Gastrocnemius medialis (tissue), 4 donors: Measurements from ENCODE around the gene POLR3A. TPM values are rescaled to one million over a fixed set of nuclear protein-coding genes. Genes with fewer than 3 reads are reported as not detected.

Source experiments
- ATAC-seq, 2 donors: fragments of 150-250 bp; one replicate each; pipeline ENCODE4 v1.9.1; 2016
- DNase-seq, 2 donors: peaks; one replicate each; pipeline ENCODE4 v3.0.0-alpha.2; 2019
- H3K27ac ChIP-seq, 4 donors: fragments of 200-600 bp; sonication (generic); 1 replicate in 1 of 4; 2 replicates in 3 of 4; pipeline ENCODE4 v1.5.1; 2016 to 2018; ENCODE audit warnings: mild to moderate bottlenecking in 2 of 4, moderate library complexity in 1 of 4
- H3K27me3 ChIP-seq, 3 donors: fragments of 200-600 bp; sonication (generic) in 2 of 3; 1 replicate in 1 of 3; 2 replicates in 2 of 3; pipeline versions ENCODE4 v1.5.1 to v1.6.0; 2016 to 2019; ENCODE audit warnings: mild to moderate bottlenecking in 1 of 3, moderate library complexity in 1 of 3
- H3K36me3 ChIP-seq, 2 donors: fragments of 200-600 bp; sonication (generic) in 1 of 2; one replicate each; pipeline ENCODE4 v1.5.1; 2017 to 2018
- H3K4me1 ChIP-seq, 2 donors: fragments of 200-600 bp; sonication (generic) in 1 of 2; one replicate each; pipeline ENCODE4 v1.5.1; 2016 to 2017; ENCODE audit warnings: mild to moderate bottlenecking in 2 of 2
- H3K4me3 ChIP-seq, 4 donors: fragments of 200-600 bp; sonication (generic) in 3 of 4; 1 replicate in 1 of 4; 2 replicates in 3 of 4; pipeline ENCODE4 v1.5.1; 2016 to 2019; ENCODE audit warnings: mild to moderate bottlenecking in 2 of 4
- H3K9me3 ChIP-seq, 3 donors: fragments of 200-600 bp; sonication (generic) in 2 of 3; 1 replicate in 1 of 3; 2 replicates in 2 of 3; pipeline ENCODE4 v1.5.1; 2016 to 2019
- POLR2A ChIP-seq, 2 donors: fragments of 450-650 bp; IDR thresholded peaks; one replicate each; pipeline ENCODE4 v1.6.1; 2017; ENCODE audit warnings: antibody characterized with exemption in 2 of 2, mild to moderate bottlenecking in 2 of 2, moderate library complexity in 2 of 2
- in situ Hi-C, 4 donors: fragments of 200-750 bp; cut with MboI; loops; one replicate each; pipeline versions ENCODE4 v1.15.0 to v1.8.0; 2017; ENCODE audit warnings: low sequenced_read_pairs in 4 of 4
- intact Hi-C: fragments of 100-400 bp; cut with DNase I; formaldehyde crosslinking; loops from one replicate; pipeline ENCODE4 v1.15.1; 2023; ENCODE audit warnings: low total_unique reads
- total RNA-seq, 4 donors: library from RNA; depleted of rRNA; stranded (reverse); fragments of >200 nt; gene quantifications; one replicate each; pipeline versions ENCODE4 v1.1.0 to v1.2.3, GENCODE V29; 2016
- TF ChIP-seq, protein P1 (sequence below), 5 experiments: fragments of 450-650 bp in 3 of 5; fragments of 200-600 bp in 2 of 5; sonication (generic) in 2 of 5; IDR thresholded peaks in 4 of 5; conservative IDR thresholded peaks in 1 of 5; 1 replicate in 4 of 5; 2 replicates in 1 of 5; pipeline ENCODE4 v1.5.1; 2016 to 2019; ENCODE audit warnings: antibody characterized with exemption in 5 of 5, mild to moderate bottlenecking in 3 of 5, moderate library complexity in 3 of 5

Gene POLR3A
- total RNA-seq, 4 donors from 2014 or later = 11.0 to 17.4 (median 15.5) TPM

DNA sequence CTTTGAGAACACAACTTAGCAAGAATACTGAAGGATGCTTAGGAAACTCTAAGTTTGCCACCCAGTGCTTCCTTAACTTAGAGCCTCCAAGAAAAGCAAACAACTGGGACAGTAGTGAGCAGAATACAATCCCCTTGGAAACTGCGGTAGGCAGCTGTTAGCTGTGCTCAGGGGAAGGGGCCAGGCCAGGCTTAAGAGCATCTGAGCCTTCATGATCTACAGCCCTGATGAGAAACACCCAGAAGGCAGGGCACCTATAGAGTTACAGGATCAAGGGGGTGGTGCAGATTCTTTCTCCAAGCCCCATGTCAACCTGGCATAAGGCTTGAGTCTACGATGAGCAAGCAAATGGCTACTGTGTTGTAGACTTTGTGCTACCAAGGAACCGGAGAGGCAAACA is 51.4 kb downstream of the POLR3A start:
- DNase-seq (peak; percentile 24 to 75), ATAC-seq (peak; percentile 73 to 81)
- intact Hi-C loops = no loop called here
- H3K9me3 ChIP-seq = no peaks in the 10 kb centered on the region
- in situ Hi-C loops = no loop called here
- TF ChIP-seq, protein P1, sequence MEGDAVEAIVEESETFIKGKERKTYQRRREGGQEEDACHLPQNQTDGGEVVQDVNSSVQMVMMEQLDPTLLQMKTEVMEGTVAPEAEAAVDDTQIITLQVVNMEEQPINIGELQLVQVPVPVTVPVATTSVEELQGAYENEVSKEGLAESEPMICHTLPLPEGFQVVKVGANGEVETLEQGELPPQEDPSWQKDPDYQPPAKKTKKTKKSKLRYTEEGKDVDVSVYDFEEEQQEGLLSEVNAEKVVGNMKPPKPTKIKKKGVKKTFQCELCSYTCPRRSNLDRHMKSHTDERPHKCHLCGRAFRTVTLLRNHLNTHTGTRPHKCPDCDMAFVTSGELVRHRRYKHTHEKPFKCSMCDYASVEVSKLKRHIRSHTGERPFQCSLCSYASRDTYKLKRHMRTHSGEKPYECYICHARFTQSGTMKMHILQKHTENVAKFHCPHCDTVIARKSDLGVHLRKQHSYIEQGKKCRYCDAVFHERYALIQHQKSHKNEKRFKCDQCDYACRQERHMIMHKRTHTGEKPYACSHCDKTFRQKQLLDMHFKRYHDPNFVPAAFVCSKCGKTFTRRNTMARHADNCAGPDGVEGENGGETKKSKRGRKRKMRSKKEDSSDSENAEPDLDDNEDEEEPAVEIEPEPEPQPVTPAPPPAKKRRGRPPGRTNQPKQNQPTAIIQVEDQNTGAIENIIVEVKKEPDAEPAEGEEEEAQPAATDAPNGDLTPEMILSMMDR (IDR thresholded peaks at IDR 0.05 in 4 of 5, conservative IDR thresholded peaks at IDR 0.05 in 1 of 5) = no peak
- TF ChIP-seq POLR2A (IDR thresholded peaks at IDR 0.05) = peak in 1 of 2 donors; percentile 52
- no peak overlapping the region for H3K4me3 ChIP-seq
- H3K27me3 ChIP-seq = no peaks in the 10 kb centered on the region
- H3K4me1 ChIP-seq = peaks cover 31 to 43% of the 10 kb centered on the region in 2 donors
- H3K27ac ChIP-seq = peak overlapping the region; percentile 73 to 95 (median 90)
- peaks cover 0 to 56% of the 10 kb centered on the region in 2 donors for H3K36me3 ChIP-seq

- Histone ChIP-seq H3K4me3 (no peak overlapping the region), H3K27me3 (no peaks in the 10 kb centered on the region), H3K27ac (peak overlapping the region; percentile 73 to 95 (median 90)), H3K36me3 (peaks cover 0 to 47% of the 10 kb centered on the region in 2 donors), H3K9me3 (no peaks in the 10 kb centered on the region), H3K4me1 (peaks cover 36 to 52% of the 10 kb centered on the region in 2 donors)
- no peak for TF ChIP-seq POLR2A (IDR thresholded peaks at IDR 0.05)
- TF ChIP-seq, protein P1 (IDR thresholded peaks at IDR 0.05 in 4 of 5, conservative IDR thresholded peaks at IDR 0.05 in 1 of 5) = no peak
- no peak for DNase-seq
- ATAC-seq = no peak
- intact Hi-C loops (no loop called here), in situ Hi-C loops (no loop called here)
Measured at GRCh38 chr10:77977016-77977415, 52.3 kb downstream of the POLR3A start.

GRCh38 chr10:77975086-77975666 is 54.1 kb downstream of the POLR3A start:
- intact Hi-C loops (no loop called here), in situ Hi-C loops (no loop called here)
- peak overlapping the region; percentile 73 to 95 (median 90) for H3K27ac ChIP-seq
- H3K9me3 ChIP-seq = no peaks in the 10 kb centered on the region
- DNase-seq (peak in 1 of 2 donors; percentile 32), ATAC-seq (no peak)
- TF ChIP-seq, protein P1 (IDR thresholded peaks at IDR 0.05 in 4 of 5, conservative IDR thresholded peaks at IDR 0.05 in 1 of 5) = no peak
- no peak for TF ChIP-seq POLR2A (IDR thresholded peaks at IDR 0.05)
- H3K4me1 ChIP-seq = peaks cover 43 to 68% of the 10 kb centered on the region in 2 donors
- no peak overlapping the region for H3K4me3 ChIP-seq
- peaks cover 0 to 31% of the 10 kb centered on the region in 2 donors for H3K36me3 ChIP-seq
- no peaks in the 10 kb centered on the region for H3K27me3 ChIP-seq

DNA sequence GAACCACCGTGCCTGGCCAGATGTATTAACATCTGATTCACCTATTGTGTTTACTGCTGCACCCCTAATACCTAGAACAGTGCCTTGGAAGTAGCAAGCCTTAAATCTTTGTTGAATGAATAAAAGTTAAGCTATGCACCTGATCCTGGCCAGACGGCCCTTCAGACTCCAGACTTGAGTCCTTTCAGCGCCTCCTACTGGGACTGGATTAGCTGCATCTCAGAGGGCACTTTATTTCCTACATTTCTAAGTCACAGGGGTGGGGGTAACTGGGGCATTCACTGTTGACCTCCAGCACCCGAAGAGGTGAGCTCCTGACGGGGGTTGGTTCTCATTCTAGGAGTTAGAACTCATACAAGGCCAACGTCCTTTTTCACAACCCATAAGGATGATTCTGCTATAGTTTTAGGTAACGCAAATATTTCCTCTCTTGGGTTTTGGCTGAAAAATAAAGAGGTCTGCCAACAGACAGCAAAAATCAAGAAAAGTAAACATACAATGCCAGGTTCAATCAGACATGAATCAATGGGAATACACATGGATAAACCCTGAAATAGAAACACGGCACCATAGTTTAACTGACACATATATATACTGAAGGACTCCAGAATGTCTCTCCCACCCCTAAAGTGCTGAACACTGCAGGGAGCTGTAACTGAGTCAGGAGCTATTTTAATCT is 54.8 kb downstream of the POLR3A start:
- DNase-seq = no peak
- Histone ChIP-seq H3K4me3 (no peak overlapping the region), H3K27me3 (no peaks in the 10 kb centered on the region), H3K36me3 (peaks cover 0 to 25% of the 10 kb centered on the region in 2 donors), H3K9me3 (no peaks in the 10 kb centered on the region), H3K4me1 (peaks cover 43 to 68% of the 10 kb centered on the region in 2 donors), H3K27ac (peak overlapping the region; percentile 73 to 95 (median 90))
- in situ Hi-C loops (no loop called here), intact Hi-C loops (loop anchor here (5.0 kb wide), 1 partner anchor 1468 kb away; no protein-coding TSS in a partner anchor)
- no peak for TF ChIP-seq POLR2A (IDR thresholded peaks at IDR 0.05)
- TF ChIP-seq, protein P1 (IDR thresholded peaks at IDR 0.05 in 4 of 5, conservative IDR thresholded peaks at IDR 0.05 in 1 of 5) = no peak
- ATAC-seq = no peak
